ENCODE measurements around the gene TMEM244.

- TF ChIP-seq CTCF (IDR thresholded peaks at IDR 0.05), result no peak
- no peak for TF ChIP-seq POLR2A (IDR thresholded peaks at IDR 0.05)
Observed at GRCh38 chr6:129843573-129843972, 17.5 kb downstream of the TMEM244 start.

All from heart left ventricle (tissue), 13 donors.